T-helper 1 cell (primary cell): Measurements from ENCODE around the gene CES4A.
"Not testable (repeated sequence)": the region's sequence is repeated elsewhere in the genome, so short reads cannot be mapped to it uniquely, and the experiment has no call there.

ENCODE experiments used
- DNase-seq, 5 donors: peaks; one replicate each; pipeline ENCODE4 v3.0.0-alpha.2; 2012 to 2020

The CES4A gene

DNA sequence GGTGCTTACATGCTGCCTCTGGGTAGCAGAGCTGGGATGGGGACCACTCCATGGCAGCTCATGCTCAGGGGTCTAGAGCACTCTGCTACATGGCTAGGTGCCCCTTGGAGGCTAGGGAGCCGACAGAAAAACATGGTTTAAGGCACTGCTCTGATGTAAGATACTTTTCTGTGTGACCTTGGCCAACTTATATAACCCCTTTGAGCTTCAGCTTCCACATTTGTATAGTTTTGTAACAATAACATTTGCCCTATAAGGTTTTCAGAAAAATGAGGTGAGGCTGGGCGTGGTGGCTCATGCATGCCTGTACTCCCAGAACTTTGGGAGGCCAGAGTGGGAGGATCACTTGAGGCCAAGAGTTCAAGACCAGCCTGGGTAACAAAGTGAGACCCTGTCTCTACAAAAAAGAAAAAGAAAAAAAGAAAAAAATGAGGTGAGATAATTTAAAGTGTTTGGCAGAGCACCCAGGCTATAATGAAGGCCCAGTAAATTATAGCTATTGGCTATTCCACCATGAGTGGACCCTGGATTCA, 3.2 kb downstream of the CES4A start:
- no peak for DNase-seq

DNA sequence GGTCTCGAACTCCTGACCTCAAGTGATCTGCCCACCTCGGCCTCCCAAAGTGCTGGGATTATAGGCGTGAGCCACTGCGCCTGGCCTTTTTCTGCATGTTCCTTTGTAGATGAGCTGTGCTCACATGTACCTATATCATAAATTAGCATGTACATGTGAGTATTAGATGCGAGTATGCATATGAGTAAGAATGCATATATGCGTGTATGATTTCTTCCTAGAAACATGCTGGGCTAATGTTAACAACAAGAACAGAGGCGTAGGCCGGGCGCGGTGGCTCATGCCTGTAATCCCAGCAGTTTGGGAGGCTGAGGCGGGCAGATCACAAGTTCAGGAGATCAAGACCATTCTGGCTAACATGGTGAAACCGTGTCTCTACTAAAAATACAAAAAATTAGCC, 5.2 kb downstream of the CES4A start:
- not testable (repeated sequence) for DNase-seq

DNA sequence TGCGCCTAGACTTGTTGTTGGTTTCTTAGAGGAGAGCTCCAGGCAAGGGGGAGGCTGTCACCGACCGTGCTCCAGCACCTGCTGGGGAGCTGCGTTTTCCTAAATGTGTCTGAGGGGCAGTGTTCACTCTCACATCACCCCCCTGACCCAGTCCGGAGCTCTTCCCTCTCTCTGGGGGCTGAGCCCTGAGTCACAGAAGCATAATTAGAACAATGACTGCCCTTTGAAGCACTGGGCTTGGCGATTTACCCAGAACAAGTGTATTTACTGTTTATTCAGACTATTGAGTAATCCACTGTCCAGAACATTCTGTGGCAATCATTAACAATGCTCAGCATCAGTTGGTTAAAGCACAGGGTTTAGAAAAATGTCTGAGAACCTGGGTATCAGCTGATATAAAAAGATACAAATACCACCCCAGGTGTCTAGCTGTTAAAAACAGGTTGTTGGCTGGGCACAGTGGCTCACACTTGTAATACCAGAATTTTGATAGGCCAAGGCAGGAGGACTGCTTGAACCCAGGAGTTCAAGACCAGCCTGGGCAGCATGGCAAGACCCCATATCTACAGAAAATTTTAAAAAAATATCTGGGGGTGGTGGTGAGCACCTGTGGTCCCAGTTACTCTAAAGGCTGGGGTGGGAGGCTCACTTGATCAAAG, 8.1 kb downstream of the CES4A start:
- DNase-seq = no peak

DNA sequence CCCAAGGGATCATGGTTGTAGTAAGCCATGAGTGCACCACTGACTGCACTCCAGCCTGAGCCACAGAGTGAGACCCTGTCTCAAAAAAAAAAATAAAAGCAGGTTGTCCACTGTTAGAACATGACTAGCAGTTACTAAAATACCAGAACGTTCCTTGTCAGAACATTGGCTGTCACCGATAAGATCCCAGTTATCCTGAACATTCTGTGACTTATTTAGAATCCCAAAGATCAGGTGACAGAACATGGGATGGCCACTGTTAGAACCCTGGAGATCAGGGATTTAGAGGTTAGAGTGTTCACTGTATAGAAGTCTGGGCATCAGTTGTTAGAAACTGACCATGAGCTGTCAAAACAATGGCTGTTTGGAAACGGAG, 8.6 kb downstream of the CES4A start:
- DNase-seq = no peak

DNA sequence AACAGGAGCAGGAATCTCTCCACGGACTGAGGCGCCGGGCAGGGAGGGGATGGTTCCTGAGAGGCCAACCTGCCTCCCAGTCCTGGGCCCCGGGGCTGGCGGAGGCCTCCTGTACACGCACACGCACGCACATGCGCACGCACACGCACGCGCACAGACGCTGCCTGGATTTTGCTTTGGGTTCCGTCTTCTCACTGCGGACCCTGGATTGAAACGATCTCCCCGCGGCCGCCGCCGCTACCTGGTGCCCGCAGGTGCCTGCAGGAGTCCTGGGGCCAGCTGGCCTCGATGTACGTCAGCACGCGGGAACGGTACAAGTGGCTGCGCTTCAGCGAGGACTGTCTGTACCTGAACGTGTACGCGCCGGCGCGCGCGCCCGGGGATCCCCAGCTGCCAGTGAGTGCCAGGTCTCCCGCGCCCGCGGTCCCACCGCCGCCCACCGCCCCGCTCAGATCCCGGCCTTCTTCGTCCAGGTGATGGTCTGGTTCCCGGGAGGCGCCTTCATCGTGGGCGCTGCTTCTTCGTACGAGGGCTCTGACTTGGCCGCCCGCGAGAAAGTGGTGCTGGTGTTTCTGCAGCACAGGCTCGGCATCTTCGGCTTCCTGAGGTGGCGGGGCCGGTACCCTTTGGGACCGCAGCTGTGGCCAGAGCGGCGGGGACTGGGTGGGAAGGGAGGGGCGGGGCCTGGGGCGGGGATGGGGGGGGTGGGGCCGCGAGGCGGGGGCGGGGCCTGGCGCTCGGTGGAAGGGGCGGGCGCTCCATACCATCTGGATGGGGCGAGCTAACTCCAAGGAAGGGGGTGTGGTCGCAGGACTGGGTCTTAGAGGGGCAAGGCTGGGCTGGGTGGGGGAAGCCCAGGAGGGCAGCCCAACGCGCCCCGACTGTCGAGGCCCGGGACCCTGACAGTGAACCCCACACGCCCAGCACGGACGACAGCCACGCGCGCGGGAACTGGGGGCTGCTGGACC, 12.3 kb downstream of the CES4A start:
- peak; percentile 37 to 76 (median 41) for DNase-seq

DNA sequence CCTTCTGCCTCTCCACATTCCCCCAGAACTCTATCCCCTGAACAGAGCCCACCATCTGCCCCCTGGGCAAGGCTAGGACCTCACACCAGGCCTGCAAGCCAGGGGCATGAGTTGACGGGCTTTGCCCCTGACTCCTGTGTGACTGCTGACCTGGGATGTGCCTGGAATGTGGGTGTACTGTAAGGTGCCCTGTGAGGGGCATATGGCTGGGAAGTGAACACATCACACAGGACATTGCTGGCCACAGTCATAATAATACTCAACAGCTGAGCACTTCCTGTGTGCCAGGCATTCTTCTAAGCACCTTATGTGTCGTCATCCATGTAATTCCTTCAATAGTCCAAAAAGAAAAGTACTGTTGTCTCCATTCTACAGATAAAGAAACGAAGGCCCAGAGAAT, 13.3 kb downstream of the CES4A start:
- no peak for DNase-seq

DNA sequence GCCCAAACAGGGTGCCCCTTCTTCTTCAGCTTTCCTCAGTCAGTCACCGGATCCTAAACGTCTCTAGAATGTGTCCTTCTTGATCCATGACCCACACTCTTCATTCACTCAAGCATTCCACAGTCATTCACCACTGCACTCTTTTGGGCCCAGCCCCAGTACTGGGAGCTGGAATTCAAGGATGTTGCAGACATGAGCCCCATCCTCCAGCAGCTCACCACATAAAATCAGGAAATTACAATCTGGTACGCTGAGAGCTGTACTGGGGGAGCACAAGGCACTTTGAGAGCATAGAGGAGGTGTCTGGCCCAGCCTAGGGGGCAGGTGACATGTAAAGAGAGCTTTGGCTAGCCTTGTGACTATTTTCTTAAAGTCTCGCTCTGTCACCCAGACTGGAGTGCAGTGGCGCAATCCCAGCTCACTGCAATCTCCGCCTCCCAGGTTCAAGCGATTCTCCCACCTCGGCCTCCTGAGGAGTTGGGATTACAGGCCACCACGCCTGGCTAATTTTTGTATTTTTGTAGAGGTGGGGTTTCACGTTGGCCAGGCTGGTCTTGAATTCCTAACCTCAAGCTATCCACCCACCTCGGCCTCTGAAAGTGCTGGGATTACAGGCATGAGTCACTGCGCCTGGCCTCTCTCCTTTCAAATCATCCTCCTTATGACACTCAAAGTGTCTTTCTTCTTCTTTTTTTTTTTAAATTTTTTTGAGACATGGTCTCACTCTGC, 18.7 kb downstream of the CES4A start:
- no peak for DNase-seq

DNA sequence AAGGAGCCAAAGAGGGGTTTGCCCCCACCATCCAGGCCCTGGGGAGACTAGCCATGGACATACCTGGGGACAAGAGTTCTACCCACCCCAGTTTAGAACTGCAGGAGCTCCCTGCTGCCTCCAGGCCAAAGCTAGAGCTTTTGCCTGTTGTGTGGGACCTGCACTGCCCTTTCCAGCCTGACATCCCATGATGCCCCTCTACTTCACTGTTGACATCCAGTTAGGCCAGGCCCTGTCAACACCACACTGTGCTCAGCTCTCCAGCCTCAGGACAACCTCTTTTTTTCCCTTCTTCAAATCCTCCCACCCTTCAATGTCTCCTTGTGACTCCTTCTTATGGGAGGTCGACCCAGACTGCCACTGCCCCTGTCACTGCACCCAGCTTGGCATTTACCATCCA, 20.8 kb downstream of the CES4A start:
- DNase-seq = no peak

DNA sequence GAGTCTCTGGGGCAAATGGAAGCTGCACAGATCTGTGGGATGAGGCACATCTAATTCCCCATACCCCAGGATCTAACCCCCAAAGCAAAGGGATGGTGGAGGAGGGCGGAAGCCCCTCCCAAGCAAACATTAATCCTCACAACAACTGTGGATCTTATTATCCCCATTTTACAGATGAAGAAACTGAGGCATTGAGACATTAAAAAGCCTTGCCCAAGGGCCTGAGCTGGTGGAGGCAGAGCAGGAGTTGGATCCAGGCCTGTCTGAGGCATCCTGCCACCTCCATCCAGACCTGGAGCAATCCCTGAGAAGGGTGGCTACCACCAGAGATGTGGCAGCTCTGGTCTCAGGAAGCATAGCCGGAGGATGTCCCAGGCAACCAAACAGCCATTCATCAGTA, 22.9 kb downstream of the CES4A start:
- DNase-seq = no peak

DNA sequence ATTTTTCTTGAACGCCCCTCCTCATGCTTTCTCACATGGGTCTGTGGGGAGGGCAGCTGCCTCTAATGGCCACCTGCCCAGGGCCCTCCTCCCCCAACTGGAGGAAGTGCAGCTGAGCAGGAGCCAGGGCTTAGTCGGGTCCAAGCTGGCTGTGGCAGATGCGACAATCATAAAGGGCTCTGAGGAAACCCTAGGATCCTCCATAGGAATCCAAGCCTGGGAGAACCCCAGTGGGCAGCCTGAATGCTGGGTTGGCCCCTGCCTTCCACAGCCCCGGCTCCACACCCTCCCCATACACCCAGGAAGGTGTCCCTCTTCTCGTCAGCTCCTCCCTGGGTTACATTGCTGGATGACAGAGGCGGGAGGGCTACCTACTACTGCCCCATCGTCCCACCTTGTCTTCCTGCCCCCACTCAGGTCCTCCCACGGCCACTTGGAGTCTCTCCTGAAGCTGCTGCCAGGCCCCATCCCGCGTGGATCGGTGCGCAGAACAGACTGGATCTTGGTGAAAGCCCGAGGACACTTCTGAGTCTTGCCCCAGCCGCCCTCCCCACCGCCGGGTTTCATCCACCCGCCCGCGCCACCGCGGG, 24.9 kb downstream of the CES4A start:
- no peak for DNase-seq

DNA sequence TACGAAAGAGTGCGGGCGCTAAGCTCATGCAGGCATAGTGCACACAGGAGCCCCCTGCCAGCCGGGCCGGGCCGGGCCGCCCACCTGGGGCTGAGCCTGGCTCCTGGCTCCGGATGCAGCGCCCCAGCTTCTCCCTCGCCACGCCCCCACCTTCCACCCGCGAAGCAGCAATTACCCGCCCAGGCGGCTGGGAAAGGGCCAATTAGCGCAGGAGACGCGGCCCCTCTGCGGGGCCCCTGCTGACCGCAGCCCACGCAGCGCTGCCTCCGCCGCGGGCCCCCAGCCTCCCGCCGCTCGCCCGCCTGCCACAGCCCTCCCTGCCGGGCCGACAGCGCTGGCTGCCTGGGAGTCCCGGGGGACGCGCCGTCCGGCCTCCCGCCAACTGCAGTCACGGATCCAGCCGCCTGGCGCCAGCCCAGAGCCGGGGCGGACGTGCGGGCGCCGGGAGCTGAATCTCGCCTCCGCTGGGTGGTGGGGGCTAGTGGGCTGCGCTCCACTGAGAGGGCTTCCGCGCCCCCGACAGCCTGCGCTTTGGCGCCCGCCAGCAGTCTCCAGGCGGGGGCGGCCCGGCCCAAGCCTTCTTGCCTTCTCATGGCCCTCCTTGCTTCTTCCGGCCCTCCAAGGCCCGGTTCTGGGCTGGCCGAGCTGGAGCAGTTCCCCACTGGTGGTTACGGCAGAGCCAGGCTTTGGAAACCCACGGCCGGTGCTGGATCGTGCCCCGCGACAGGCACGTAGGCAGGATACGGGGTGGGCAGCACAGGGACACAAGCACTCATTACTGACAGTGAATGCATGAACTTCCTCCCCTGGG, 25.6 kb downstream of the CES4A start:
- DNase-seq = peak; percentile 60 to 85 (median 70)

DNA sequence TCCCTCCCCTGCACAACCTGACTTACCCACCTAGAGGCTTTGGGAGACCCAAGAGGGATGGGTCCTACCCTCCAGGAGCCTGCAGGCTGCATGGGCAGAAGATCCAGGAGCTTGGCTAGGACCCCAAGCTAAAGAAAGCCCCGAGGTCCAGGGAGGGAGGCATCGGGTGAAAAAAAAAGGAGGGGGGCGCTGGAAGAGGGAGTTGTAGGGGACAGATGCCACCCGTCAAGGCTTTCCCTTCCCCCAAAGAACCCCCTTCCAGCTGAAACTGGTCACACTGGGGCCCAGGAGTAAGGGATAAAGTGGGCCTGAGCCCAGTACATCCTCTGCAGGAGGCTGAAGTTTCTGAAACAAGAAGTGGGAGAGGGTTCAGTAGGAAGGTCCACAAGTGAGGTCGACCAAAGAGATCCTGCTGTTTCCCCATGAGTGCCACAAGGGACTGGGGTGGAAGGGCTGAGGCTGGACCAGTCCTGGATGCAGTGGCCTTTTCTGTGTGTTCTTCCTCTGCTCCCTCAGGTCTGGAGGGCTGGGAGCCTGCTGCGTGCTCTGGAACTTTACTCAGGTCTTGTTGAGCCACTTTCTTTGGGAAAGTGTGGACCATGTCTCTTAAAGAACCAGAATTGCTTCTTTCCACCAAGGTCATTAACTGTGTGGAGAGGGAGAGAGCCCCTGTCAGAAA, 26.4 kb downstream of the CES4A start:
- DNase-seq = no peak

DNA sequence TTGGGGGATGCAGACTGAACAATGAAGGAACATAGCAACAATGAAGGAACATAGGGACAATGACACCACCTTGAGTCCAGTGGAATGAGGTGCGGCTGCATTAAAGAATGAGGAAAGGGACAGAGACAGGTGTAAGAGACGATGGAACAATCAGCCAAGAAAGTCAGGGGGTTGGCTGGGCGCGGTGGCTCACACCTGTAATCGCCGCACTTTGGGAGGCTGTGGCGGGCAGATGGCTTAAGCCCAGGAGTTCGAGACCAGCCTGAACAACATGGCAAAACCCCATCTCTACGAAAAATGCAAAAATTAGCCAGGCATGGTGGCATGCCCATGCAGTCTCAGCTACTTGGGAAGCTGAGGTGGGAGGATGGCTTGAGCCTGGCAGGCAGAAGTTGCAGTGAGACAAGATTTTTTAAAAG, 26.9 kb downstream of the CES4A start:
- DNase-seq = peak in 1 of 5 donors; percentile 36

DNA sequence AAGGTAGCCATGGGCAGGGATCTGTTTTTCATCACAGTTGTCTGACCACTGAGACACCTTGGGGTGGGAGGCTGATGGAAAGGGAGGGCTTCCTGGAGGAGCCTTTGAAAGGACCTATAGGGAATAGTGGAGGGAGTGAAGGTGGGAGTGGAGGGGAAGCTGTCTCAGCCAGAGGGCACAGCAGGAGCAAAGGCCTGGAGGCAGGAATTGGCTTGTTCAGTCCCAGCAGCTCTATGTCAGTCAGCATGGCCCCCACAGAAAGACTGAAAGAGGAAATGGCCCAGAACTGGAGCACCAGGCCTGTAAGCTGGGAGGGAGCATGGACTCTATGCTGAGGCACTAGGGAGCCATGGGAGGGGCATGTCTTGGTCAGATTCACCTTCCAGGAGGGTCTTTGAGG, 27.8 kb downstream of the CES4A start:
- DNase-seq = no peak

DNA sequence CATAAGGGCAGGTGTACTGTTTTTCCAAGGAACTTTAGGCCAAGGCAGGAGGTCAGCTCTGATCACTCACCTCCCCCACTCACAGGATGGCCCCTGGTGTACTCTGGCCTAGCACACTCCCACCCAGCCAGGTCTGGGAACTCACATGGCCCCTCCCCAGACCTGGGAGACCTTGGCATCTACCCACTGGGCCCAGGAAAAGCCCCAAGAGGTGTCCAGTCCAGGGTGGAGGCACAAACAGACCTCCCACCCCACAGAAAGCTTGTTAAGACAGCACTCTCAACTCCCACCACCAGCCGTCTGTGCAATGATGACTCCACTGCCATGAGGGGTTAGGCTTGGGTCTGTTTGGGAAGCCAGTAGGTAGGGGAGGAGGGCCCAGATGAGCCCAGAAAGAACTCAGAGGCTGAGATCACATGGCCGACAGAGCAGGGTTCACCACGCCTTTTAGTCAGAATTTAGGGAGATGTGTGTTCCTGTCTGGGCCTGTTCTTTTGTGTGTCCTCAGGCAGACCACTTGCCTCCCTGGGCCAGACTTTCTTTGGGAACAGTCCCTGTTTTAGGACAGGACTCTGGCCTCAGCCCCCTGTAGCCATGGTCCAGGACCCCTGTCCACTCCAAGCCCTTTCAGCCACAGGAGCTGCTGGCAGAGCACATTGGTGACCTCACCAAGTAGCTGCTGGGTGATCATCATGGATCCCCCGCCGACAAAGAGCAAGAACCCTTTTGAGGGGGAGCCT, 28.5 kb downstream of the CES4A start:
- no peak for DNase-seq

DNA sequence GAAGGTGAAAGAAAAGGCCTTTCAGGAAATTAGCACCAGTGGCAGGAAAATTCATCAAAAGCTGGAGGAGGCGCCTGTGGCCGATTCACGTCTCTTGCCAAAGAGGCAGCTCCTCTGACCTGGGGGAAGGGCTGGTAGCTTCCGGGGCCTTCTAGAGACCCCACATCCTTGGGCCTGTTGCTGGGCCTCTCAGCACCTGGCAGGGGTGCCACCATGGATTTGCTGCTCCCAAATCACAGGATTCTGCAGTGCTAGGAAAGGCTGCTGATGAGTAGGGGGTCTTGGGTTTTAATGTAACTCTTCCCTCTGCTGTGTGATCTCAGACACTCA, 29.0 kb downstream of the CES4A start:
- no peak for DNase-seq

DNA sequence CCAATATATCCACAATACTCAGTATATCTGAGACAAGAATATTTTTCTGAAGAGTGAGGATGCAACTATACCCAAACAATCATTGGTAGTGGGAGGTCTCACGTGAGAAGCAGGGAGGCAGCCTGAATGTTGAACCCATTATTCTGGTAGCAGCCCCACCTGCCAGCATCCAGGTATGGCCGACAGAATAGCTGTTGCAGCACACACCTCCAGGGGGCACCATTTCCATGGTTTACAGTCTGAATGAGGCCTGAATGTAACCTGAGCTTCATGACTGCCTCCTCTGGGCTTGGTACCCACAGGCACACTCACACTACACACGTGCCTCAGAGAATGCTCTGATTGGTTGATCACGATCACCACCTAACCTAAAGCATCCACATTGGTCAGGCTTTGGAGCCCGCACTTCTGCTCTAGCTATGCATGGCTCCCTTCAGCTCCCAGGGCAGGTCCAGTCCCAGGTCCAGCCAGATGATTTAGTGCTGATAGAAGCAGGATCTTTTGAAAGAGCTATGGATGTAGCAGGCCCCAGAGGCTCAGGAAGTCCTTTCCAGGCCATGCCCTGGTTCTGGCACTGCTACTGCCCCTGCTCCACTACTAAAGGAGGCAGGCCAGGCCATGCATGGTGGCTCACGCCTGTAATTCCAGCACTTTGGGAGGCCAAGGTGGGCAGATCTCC, 29.6 kb downstream of the CES4A start:
- peak; percentile 61 to 91 (median 79) for DNase-seq

DNA sequence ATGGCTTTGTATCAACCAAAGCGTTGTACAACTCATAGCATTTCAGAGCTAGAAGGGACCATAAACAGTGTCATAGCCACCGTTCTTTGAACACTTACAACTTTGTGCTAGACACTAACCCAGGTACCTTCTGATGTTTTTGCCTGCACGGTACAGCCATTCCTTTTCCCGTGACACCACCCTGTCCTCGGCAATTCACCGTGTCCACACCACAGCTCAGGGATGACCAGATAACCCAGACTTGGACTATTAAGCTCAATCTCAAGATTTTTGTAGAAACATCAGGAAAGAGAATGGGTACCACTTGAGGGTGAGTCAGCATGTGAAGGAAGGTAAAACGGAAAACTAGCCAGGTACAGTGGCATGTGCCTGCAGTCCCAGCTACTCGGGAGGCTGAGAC, 30.8 kb downstream of the CES4A start:
- no peak for DNase-seq

DNA sequence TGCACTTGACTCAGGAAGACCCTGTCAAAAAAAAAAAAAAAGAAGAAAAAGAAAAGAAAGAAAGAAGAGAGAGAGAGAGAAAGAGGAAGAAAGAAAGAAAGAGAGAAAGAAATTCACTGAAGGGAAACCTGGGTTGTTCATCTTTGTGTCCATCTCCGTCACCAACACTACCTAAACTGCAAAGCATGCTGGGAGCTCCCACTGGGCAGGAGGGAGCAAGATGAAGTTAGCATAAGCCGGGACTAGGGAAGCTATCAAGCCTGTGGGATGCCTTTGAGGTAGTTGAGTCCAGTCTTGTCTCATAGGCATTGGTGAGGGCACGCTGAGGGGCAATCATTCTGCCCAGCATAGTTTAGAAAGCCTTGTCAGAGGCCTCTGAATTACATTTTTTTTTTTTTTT, 32.9 kb downstream of the CES4A start:
- no peak for DNase-seq
